Activated T-helper 2 cell treated with anti-CD3 and anti-CD28 coated beads, Interferon-gamma antibody, Interleukin-2, Interleukin-4, amounts not matched to agents 10 μg/mL and 5 μg/mL and 100 μg/mL, durations not matched to agents 14 hours and 24 hours and 36 hours (primary cell): ENCODE data around the gene TSC2. TPM values are rescaled to one million over a fixed set of nuclear protein-coding genes. Genes with fewer than 3 reads are reported as not detected.

Experiments used
- DNase-seq: peaks from one replicate; pipeline ENCODE4 v3.0.0; 2021; ENCODE audit warnings: low spot score
- H3K27ac Mint-ChIP-seq: one replicate; pipeline ENCODE4 v1.8.0; 2021; ENCODE audit warnings: mixed read lengths
- H3K27me3 Mint-ChIP-seq: one replicate; pipeline ENCODE4 v1.8.0; 2021; ENCODE audit warnings: low read depth, mixed read lengths
- H3K36me3 Mint-ChIP-seq: one replicate; pipeline ENCODE4 v1.8.0; 2021; ENCODE audit warnings: low read depth, mixed read lengths
- H3K4me1 Mint-ChIP-seq: one replicate; pipeline ENCODE4 v1.8.0; 2021; ENCODE audit warnings: low read depth, mixed read lengths
- H3K4me3 Mint-ChIP-seq: one replicate; pipeline ENCODE4 v1.8.0; 2021; ENCODE audit warnings: low read depth, mild to moderate bottlenecking, moderate library complexity, mixed read lengths
- H3K9me3 Mint-ChIP-seq: one replicate; pipeline ENCODE4 v1.8.0; 2021; ENCODE audit warnings: mixed read lengths
- intact Hi-C: fragments of 100-400 bp; cut with micrococcal nuclease; formaldehyde crosslinking; loops from one replicate; pipeline ENCODE4 v1.15.1; 2023
- total RNA-seq: library from RNA; stranded (reverse); gene quantifications from 2 replicates; pipeline ENCODE4 v1.2.3, GENCODE V29; 2022

TSC2 gene
- total RNA-seq, 1 donor from 2014 or later = 89.7 TPM

DNA sequence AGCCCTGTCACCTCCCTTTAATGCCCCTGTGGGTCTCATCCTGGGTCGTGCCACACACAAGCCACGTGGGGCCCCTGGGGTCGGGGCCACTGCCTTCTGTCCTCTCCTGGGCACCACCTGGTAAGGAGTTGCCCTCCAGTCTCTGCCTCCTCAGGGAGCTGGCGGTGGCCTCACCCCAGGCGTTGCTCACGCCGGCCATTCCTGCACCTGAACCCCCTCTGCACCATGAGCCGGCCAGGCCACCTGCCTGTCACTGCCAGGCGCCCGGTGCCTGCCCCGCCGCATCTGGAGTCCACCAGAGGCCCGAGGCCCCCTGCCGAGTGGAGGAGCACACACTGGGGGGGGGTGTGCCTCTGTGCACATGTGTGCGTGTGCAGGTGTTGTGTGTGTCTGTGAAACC lies 10.7 kb upstream of the TSC2 start:
- H3K27me3 Mint-ChIP-seq = no peaks in the 10 kb centered on the region
- no peaks in the 10 kb centered on the region for H3K9me3 Mint-ChIP-seq
- no peak overlapping the region for H3K27ac Mint-ChIP-seq
- DNase-seq = no peak
- intact Hi-C loops = no loop called here
- no peak overlapping the region for H3K4me3 Mint-ChIP-seq
- H3K4me1 Mint-ChIP-seq = no peaks in the 10 kb centered on the region
- H3K36me3 Mint-ChIP-seq = no peaks in the 10 kb centered on the region

DNA sequence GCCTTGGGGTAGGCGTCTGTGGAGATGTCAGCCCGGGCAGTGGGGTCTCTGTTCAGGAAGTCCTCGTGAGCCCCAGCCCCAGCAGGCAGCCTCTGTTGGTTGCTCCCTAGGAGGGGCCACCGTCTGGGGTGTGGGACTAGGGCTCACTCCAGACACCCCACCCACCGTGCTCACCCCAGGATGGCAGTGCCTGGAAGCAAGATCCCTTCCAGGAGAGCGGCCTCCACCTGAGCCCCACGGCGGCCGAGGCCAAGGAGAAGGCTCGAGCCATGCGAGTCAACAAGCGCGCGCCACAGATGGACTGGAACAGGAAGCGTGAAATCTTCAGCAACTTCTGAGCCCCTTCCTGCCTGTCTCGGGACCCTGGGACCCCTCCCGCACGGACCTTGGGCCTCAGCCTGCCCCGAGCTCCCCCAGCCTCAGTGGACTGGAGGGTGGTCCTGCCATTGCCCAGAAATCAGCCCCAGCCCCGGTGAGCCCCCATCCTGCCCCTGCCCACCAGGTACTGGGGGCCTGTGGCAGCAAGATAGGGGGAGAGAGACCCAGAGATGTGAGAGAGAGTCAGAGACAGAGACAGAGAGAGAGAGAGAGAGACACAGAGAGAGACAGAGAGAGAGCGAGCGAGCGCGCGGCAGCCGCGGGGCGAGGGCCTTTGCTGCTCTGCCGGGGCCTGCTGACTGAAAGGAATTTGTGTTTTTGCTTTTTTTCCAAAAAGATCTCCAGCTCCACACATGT lies 10.0 kb upstream of the TSC2 start:
- Mint-ChIP-seq H3K36me3 (no peaks in the 10 kb centered on the region), H3K27me3 (no peaks in the 10 kb centered on the region), H3K9me3 (no peaks in the 10 kb centered on the region), H3K4me1 (no peaks in the 10 kb centered on the region), H3K4me3 (no peak overlapping the region), H3K27ac (no peak overlapping the region)
- DNase-seq = no peak
- intact Hi-C loops = no loop called here

DNA sequence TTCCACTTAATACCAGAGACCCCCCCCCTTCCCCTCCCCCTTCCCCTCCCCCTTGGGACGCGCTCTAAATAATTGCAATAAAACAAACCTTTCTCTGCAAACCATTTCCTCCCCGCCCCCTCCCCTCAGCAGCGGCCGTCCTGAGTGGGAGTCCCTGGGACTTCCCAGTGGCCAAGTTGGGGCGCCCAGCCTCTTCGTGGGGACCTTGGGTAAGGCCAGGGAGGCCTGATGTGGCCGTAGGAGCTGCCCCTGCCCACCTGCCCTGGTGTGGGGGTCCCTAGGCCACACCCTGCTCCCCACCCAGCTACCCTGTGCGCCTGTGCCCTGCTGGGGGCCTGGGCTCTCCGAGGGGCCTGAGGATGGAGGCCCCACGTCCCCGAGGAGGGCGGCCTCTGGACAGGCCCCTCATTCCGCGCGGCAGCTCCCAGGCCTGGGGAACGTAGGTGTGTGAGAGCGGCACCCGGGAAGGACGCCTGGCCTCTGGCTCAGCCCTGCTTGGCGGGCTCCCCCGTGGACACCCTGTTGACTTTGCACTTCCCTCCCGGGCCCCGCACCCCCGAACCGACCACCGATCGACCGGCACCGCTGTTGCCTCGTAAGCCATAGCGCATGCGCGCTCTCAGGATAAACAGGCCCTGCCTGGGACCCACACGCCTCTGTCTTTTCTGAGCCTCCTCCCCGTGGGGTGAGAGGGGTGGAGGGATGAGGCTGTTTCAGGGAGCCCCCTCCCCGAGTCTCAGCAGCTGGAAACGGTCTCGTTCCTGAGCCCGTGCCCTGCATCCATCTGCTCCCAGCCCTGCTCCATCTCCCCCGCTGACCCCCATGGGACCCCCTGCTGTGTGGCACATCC lies 9.2 kb upstream of the TSC2 start:
- H3K4me3 Mint-ChIP-seq = no peak overlapping the region
- intact Hi-C loops = no loop called here
- H3K27me3 Mint-ChIP-seq = no peaks in the 10 kb centered on the region
- no peak overlapping the region for H3K27ac Mint-ChIP-seq
- no peaks in the 10 kb centered on the region for H3K4me1 Mint-ChIP-seq
- H3K36me3 Mint-ChIP-seq = peaks cover 4% of the 10 kb centered on the region
- H3K9me3 Mint-ChIP-seq = no peaks in the 10 kb centered on the region
- no peak for DNase-seq

DNA sequence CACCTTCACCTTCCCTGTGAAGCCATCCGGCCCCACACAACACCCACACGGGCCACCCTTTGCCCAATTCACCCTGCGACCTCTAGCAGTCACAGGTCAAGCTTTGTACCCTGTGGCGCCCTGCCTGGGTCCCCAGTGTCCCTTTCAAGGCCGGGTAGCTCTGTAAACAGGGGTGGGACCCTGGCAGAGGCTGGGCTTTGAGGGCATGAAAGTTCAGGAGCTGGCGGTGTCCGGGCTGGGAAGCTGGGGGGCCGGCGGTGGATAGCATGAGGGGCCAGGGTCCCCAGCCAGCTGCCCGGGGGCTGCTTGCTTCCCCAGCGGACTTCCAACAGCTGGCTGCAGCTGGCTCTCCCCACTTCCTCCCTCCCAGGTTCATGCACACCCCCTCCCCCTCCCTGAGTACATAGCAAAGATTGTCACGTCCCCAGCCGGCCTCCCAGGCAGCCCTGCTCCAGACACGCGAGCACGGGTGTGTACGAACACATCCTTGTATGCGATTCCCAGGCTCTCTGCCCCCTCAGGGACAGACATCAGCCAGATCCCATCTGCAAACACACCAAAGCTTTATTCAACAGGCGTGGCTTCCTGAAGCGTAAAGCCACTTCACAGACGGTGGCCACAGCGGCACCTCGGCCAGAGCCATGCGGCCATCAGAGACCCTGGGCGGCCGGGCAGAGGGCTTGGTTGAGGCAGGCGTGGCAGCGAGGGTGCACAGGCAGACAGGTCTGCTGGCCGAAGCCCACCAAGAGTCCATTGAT lies 8.3 kb upstream of the TSC2 start:
- intact Hi-C loops = no loop called here
- H3K4me1 Mint-ChIP-seq = no peaks in the 10 kb centered on the region
- no peak overlapping the region for H3K27ac Mint-ChIP-seq
- peaks cover 4% of the 10 kb centered on the region for H3K36me3 Mint-ChIP-seq
- H3K4me3 Mint-ChIP-seq = no peak overlapping the region
- H3K9me3 Mint-ChIP-seq = no peaks in the 10 kb centered on the region
- no peaks in the 10 kb centered on the region for H3K27me3 Mint-ChIP-seq
- no peak for DNase-seq

DNA sequence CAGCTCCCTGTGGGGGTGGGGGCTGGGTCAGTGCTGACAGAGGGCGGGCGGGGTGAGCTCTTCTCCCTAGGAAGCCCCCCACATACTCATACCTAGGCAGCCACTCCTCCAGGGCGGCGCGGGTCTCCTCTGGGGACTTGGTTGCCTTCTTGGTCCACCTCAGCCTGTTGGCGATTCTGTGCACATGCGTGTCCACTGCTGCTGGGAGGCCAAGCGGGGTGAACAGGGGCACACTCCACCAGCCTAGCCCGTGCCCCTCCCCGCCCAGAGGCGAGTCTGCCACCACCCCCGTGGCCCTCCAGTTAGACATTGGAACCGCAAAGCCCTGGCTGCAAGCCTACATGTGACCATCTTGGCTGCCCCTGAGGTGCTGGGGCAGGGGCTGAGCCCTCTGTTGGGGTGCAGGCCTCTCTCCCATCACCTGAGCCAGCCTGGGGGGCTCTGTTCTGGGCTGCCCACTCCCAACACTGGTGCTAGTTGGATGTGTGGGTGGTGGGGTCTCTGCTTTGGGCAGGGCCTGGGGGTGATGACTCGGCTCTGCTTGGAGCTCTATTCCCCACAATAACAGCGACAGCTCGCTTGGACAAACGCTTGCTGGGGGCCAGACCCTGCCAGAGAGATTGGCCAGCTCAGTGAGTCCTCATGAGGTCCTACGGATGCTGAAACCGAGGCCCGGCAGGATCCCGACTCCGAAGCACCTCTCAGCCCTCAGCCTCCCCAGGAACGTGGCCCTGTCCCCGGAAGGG lies 7.6 kb upstream of the TSC2 start:
- no peak for DNase-seq
- no peaks in the 10 kb centered on the region for H3K27me3 Mint-ChIP-seq
- intact Hi-C loops = no loop called here
- no peaks in the 10 kb centered on the region for H3K9me3 Mint-ChIP-seq
- H3K4me1 Mint-ChIP-seq = no peaks in the 10 kb centered on the region
- peaks cover 4% of the 10 kb centered on the region for H3K36me3 Mint-ChIP-seq
- no peak overlapping the region for H3K27ac Mint-ChIP-seq
- H3K4me3 Mint-ChIP-seq = no peak overlapping the region

DNA sequence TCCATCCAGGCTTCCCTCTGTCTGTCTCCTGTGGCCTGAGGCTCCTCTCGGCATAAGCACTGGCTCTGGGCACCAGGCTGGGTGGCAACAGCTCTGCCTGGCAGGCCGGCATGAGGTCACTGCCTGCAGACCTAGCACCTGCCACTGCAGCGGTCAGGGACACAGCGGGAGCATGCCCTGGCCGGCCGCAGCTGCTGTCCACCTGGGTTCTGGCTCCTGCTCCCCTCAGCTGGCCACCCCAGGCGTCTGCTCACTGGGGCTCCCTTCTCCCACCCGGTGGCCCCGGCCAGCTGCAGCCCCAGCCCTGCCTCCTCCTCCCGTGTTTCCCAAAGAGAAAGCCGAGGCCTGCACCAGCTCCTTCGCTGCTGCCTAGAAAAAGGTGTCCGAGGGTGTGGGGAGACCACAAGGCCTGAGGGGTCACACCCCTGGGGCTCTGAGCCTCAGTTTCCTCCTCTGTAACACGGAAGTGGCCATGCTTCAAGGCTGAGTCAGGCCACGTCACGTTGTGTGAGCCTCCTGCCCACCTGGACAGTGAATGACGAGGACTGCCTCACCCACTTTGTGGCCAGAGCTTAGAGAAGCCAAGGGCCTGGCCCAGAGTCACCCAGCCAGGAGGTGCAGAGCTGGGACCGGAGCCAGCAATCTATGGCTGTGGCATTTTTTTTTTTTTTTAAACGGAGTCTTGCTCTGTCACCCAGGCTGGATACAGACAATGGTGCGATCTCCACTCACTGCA lies 6.8 kb upstream of the TSC2 start:
- no peaks in the 10 kb centered on the region for H3K9me3 Mint-ChIP-seq
- H3K4me3 Mint-ChIP-seq = no peak overlapping the region
- H3K27ac Mint-ChIP-seq = no peak overlapping the region
- H3K4me1 Mint-ChIP-seq = no peaks in the 10 kb centered on the region
- DNase-seq = no peak
- no peaks in the 10 kb centered on the region for H3K27me3 Mint-ChIP-seq
- H3K36me3 Mint-ChIP-seq = peaks cover 4% of the 10 kb centered on the region
- intact Hi-C loops = no loop called here

DNA sequence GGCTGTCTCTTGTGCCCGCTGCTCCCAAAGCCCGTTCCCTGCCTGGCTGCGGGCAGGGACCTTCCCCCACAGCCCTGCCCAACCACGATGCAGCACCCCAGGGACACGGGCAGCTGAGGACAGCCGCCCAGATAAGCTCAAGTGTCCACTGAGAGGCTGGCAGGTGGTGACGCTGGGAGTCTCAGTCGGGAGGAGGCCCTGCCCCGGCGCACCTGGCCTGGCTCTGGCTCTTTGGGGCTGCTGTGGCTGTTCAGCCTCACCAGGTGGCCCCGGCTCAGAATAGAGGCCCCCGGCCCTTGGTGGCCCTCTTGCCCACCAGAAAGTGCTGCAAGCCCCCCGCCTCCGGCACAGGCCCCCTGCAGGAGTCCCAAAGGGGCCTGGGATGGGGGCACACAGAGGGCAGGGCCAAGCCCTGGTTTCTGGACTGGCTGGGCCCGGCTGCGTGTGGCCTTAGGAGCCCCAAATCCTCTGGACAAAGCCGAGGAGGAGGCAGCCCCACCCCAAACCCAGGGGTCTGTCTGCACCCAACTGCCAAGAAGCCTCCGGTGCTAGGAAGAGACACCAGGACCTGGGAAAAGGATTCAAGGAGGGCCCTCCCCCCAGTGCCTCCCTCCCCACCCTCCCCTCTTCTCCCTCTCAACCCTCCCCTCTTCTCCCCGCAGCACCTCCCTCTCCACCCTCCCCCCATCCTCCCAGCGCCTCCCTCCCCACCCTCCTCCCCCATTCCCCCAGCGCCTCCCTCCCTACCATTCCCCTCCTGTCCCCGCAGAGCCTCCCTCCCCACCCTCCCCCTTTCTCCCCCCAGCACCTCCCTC lies 5.4 kb upstream of the TSC2 start:
- DNase-seq = no peak
- Mint-ChIP-seq H3K9me3 (no peaks in the 10 kb centered on the region), H3K27me3 (no peaks in the 10 kb centered on the region), H3K4me3 (no peak overlapping the region), H3K27ac (no peak overlapping the region), H3K4me1 (peaks cover 5% of the 10 kb centered on the region), H3K36me3 (peaks cover 4% of the 10 kb centered on the region)
- intact Hi-C loops = no loop called here

DNA sequence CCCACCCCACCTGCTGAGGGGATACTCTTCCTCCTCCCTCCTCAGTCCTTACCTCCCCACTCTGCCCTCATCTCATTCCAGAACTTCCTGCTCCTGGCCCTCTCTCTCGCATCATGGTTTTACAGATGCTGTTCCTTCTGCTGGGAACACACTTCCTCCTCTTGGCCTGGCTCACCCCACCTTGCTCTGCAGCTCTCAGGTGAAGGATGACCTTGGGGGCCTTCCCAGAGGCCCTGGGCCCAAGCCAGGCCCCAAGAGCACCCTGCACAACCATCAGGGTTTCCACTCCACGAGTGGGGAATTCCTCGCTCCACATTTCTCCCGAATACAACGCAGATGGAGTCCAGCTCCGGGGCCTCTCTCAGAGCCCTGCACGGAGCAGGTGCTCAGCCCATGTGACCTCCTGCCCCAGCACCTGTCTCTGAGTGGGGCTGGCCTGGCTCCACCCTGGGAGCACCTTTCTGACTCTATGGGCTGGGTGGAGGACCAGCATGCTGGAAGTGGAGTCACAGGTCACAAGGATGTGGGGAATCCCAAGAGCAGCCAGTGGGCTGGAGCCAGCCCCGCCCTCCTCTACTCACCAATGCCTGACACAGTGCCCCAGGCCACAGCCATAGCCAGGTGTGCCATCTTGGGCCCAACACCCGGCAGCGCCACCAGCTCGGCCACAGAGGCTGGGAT lies 4.7 kb upstream of the TSC2 start:
- Mint-ChIP-seq H3K4me1 (peaks cover 5% of the 10 kb centered on the region), H3K27me3 (no peaks in the 10 kb centered on the region), H3K9me3 (no peaks in the 10 kb centered on the region), H3K36me3 (peaks cover 4% of the 10 kb centered on the region), H3K4me3 (no peak overlapping the region), H3K27ac (no peak overlapping the region)
- intact Hi-C loops = no loop called here
- no peak for DNase-seq

DNA sequence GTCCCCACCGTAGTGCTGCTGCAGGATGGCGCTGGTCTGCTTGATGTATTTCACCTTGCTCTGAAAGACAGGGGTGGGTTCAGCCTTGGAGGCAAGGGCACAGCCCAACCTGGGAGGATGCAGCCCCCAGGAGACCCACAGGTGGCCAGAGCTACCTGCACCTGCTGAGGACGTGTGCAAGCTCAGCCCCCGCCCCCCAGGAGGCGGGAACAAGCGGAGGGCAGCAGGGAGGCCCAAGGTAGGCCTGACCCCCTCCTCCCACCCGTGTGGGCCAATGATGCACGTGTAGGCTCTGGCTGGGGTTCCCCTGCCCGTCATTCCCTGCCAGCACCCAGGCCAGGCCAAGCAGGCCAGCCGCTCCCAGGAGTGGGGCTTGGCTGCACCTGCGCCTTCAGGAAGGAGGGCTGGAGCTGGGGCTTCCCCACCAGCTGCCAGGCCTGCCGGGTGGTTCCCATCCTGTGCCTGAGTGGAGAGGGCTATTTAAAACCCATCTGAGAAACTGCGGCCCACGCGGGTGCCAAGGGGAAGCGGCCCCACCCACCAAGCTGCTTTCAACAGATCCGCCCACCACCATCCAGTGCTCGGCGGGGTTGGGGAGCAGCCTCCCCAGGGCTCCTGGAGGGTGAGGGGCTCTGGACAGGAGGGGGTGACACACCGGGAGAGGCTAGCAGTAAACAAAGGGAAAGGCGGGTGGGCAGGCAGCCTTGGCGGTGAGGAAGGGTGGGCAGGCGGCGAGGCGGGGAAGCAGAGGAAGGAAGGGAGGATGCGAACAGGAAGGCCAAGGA lies 3.9 kb upstream of the TSC2 start:
- Mint-ChIP-seq H3K27me3 (no peaks in the 10 kb centered on the region), H3K27ac (no peak overlapping the region), H3K4me3 (no peak overlapping the region), H3K36me3 (peaks cover 4% of the 10 kb centered on the region), H3K9me3 (no peaks in the 10 kb centered on the region), H3K4me1 (peaks cover 10% of the 10 kb centered on the region)
- intact Hi-C loops = no loop called here
- DNase-seq = no peak

DNA sequence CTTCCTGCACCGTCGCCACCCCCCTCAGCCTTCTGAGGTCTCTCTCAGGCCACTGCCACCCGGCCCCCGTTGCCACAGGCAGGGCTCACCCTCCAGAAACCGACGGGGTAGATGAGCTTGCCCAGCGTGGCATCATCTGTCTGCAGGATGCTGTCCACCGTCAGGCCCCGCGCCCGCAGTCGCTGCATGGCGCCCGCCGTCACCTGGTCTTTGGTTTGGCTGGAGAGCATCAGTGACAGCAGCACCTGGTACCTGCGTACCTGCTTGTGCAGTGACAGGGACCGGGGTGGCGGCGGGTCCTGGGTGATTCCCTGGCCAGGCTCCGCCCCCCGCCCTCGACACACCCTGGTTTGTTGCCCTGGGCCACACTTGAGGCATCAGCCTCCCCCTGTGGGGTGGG lies 3.2 kb upstream of the TSC2 start:
- H3K4me3 Mint-ChIP-seq = no peak overlapping the region
- no peaks in the 10 kb centered on the region for H3K9me3 Mint-ChIP-seq
- no peak overlapping the region for H3K27ac Mint-ChIP-seq
- no peak for DNase-seq
- peaks cover 10% of the 10 kb centered on the region for H3K4me1 Mint-ChIP-seq
- intact Hi-C loops = no loop called here
- no peaks in the 10 kb centered on the region for H3K27me3 Mint-ChIP-seq
- peaks cover 4% of the 10 kb centered on the region for H3K36me3 Mint-ChIP-seq
